ENCODE results near the gene IFI27L1. TPM values are rescaled to one million over a fixed set of nuclear protein-coding genes. Genes with fewer than 3 reads are reported as not detected.
A peak's percentile ranks its signal among the peaks of the same experiment; 100 is the strongest.

Gene IFI27L1
- total and polyA plus RNA-seq, 2 of the 13 experiments (the other 11 are each of a cell fraction or from before 2014, with no cell fraction given), result 11.9 to 19.0 TPM

- Histone ChIP-seq H4K20me1 (ENCODE audit: insufficient read depth, low read length) (peaks cover 28% of the 10 kb centered on the region), H3K4me3 (replicated peaks in 1 of 3; ENCODE audit: insufficient read depth in 1 of 3, low read depth in 2 of 3, low read length in 3 of 3) (peak overlapping the region; percentile 75 to 99 (median 99)), H2AFZ (ENCODE audit: low read length) (peak overlapping the region; percentile 79), H3K4me2 (ENCODE audit: low read depth, low read length) (peak overlapping the region; percentile 79), H3K79me2 (ENCODE audit: insufficient read depth, low read length) (peaks cover 56% of the 10 kb centered on the region), H3K9ac (ENCODE audit: insufficient read depth, low read depth, low read length) (peak overlapping the region; percentile 98), H3K36me3 (replicated peaks in 1 of 2; ENCODE audit: control insufficient read depth in 1 of 2, insufficient read depth in 2 of 2, low read length in 2 of 2) (peaks cover 1 to 18% of the 10 kb centered on the region in 2 experiments; a peak in 3 of 5 replicates), H3K4me1 (ENCODE audit: insufficient read depth, low read length) (peaks cover 53% of the 10 kb centered on the region), H3K27me3 (ENCODE audit: control insufficient read depth in 1 of 2, insufficient read depth in 2 of 2, low read length in 2 of 2) (no peaks in the 10 kb centered on the region), H3K9me3 (ENCODE audit: low read length) (no peaks in the 10 kb centered on the region), H3K27ac (ENCODE audit: extremely low read length, insufficient read depth, low read length) (peak overlapping the region; percentile 81)
- ATAC-seq (peak; percentile 57), FAIRE-seq (peak; percentile 4), DNase-seq (ENCODE audit: low spot score) (no peak)
- BruUV-seq (replicated peaks), result TSS peak; percentile 69
- POLR2A ChIA-PET, result interaction anchor here (0.7 to 1.6 kb wide), 12 partner anchors 8 to 212 kb away, joined by 3 to 10 read pairs (median 4); partner anchors contain the start of gene SERPINA10
- in situ Hi-C loops (cut with HindIII; ENCODE audit: extremely low pct_ligation_motif_present, low pct_unique_long_range_greater_than_20kb), result no loop called here
- intact Hi-C loops (cut with micrococcal nuclease; ENCODE audit: unreplicated experiment), result loop anchor here (5.0 kb wide), 2 partner anchors 44 to 46 kb away; partner anchors contain the start of gene IFI27L2
- CTCF ChIA-PET (ENCODE audit: low intra/inter-chr PET ratio, low total read pairs), result no interaction called here
- WGBS (ENCODE audit: low lambda C conversion rate), result 0% methylated on average over 19 of the region's 19 CpGs
- TF ChIP-seq KMT2A (CRISPR knock-in tag; IDR thresholded peaks at IDR 0.05) (0 out of 2 replicates have a peak, but pooled peaks have one; percentile 15), ZNF772 (CRISPR knock-in tag; IDR thresholded peaks at IDR 0.05) (peak; percentile 48; the same call in 1 of the 2 replicates), SAP130 (CRISPR knock-in tag; IDR thresholded peaks at IDR 0.05; ENCODE audit: low read depth) (peak; percentile 6; the same call in 1 of the 2 replicates), PCBP2 (optimal IDR thresholded peaks at IDR 0.05; ENCODE audit: low read depth, low read length, poor library complexity, severe bottlenecking) (no peak), ZSCAN5A (CRISPR knock-in tag; IDR thresholded peaks at IDR 0.05; ENCODE audit: borderline replicate concordance) (0 out of 2 replicates have a peak, but pooled peaks have one; percentile 76), RCOR2 (CRISPR knock-in tag; IDR thresholded peaks at IDR 0.05) (no peak), SMYD3 (CRISPR knock-in tag; IDR thresholded peaks at IDR 0.05) (0 out of 2 replicates have a peak, but pooled peaks have one; percentile 71), ZNF354B (CRISPR knock-in tag; IDR thresholded peaks at IDR 0.05) (0 out of 2 replicates have a peak, but pooled peaks have one; percentile 21), ZBTB1 (CRISPR knock-in tag; IDR thresholded peaks at IDR 0.05; ENCODE audit: borderline replicate concordance) (no peak), THAP7 (CRISPR knock-in tag; IDR thresholded peaks at IDR 0.05) (0 out of 2 replicates have a peak, but pooled peaks have one; percentile 19), ZMYM3 (CRISPR knock-in tag; IDR thresholded peaks at IDR 0.05) (no peak), HNRNPLL (IDR thresholded peaks at IDR 0.05; ENCODE audit: low read depth, low read length, poor library complexity, severe bottlenecking) (peak; percentile 50), SNAPC2 (CRISPR knock-in tag; IDR thresholded peaks at IDR 0.05) (peak; percentile 64; the same call in 1 of the 2 replicates), GABPB1 (CRISPR knock-in tag; IDR thresholded peaks at IDR 0.05) (no peak), ASH2L (IDR thresholded peaks at IDR 0.05; ENCODE audit: insufficient read length, low read depth, low read length) (peak; percentile 5), KDM5A (IDR thresholded peaks at IDR 0.05; ENCODE audit: borderline replicate concordance, low read length) (peak; percentile 48; the same call in 1 of the 2 replicates), GMEB1 (CRISPR knock-in tag; IDR thresholded peaks at IDR 0.05; ENCODE audit: borderline replicate concordance) (peak; percentile 28; the same call in 1 of the 2 replicates), ZNF878 (CRISPR knock-in tag; IDR thresholded peaks at IDR 0.05) (no peak), TIGD3 (CRISPR knock-in tag; IDR thresholded peaks at IDR 0.05; ENCODE audit: borderline replicate concordance) (0 out of 2 replicates have a peak, but pooled peaks have one; percentile 29)
These were observed 293 bp downstream of the IFI27L1 start for GRCh38 chr14:94081386-94081820.
